Natural killer cell treated with Interleukin-12 subunit alpha and Interleukin-12 subunit beta and Interleukin-15 and Interleukin-18, amount 100 ng/mL, for 72 hours (primary cell): Measurements from ENCODE around the gene C2orf42. TPM values are rescaled to one million over a fixed set of nuclear protein-coding genes. Genes with fewer than 3 reads are reported as not detected.
"Not testable (repeated sequence)": the region's sequence is repeated elsewhere in the genome, so short reads cannot be mapped to it uniquely, and the experiment has no call there.

Experiments
- ATAC-seq, 2 donors: fragments of 150-1000 bp; cut with Tn5 transposase in 1 of 2; sonication (Bioruptor Pico), chemical (Tn5 transposase) in 1 of 2; 2 replicates each; pipeline ENCODE4 v1.10.0; 2021
- DNase-seq: peaks from one replicate; pipeline ENCODE4 v3.0.0; 2022; ENCODE audit warnings: low spot score
- H3K27ac Mint-ChIP-seq, 2 donors: 1 replicate in 1 of 2; 2 replicates in 1 of 2; pipeline ENCODE4 v1.8.0; 2022; ENCODE audit warnings: mixed read lengths in 2 of 2, mild to moderate bottlenecking in 1 of 2, moderate library complexity in 1 of 2
- H3K27me3 Mint-ChIP-seq, 2 donors: 1 replicate in 1 of 2; 2 replicates in 1 of 2; pipeline ENCODE4 v1.8.0; 2022; ENCODE audit warnings: mixed read lengths in 2 of 2
- H3K36me3 Mint-ChIP-seq: one replicate; pipeline ENCODE4 v1.8.0; 2022; ENCODE audit warnings: mixed read lengths
- H3K4me1 Mint-ChIP-seq, 2 donors: 1 replicate in 1 of 2; 2 replicates in 1 of 2; pipeline ENCODE4 v1.8.0; 2022; ENCODE audit warnings: low read depth in 2 of 2, mixed read lengths in 2 of 2, mild to moderate bottlenecking in 1 of 2
- H3K4me3 Mint-ChIP-seq: one replicate; pipeline ENCODE4 v1.8.0; 2022; ENCODE audit warnings: mixed read lengths
- H3K9me3 Mint-ChIP-seq: 2 replicates; pipeline ENCODE4 v1.8.0; 2022; ENCODE audit warnings: mixed read lengths
- total RNA-seq, 2 donors: library from RNA; stranded (reverse); gene quantifications; one replicate each; pipeline ENCODE4 v1.2.3, GENCODE V29; 2022

The C2orf42 gene
- total RNA-seq: 10 to 100 TPM; 24.3 to 26.1 TPM

- peak within 1 kb of the TSS; percentile 96 to 99 for H3K27ac Mint-ChIP-seq
- peaks cover 5% of the 10 kb centered on the region for H3K36me3 Mint-ChIP-seq
- H3K9me3 Mint-ChIP-seq: no peaks in the 10 kb centered on the region
- peak; percentile 97 for DNase-seq
- H3K4me3 Mint-ChIP-seq: peak within 1 kb of the TSS; percentile 95
- ATAC-seq: peak; percentile 94 to 95
- peaks cover 18 to 23% of the 10 kb centered on the region in 2 donors for H3K4me1 Mint-ChIP-seq
- no peaks in the 10 kb centered on the region for H3K27me3 Mint-ChIP-seq
Observed at GRCh38 chr2:70190418-70191243, at the start of gene C2orf42. TSS of gene C2orf42 (minus strand) at chr2:70191019. CDS start at chr2:70181985, 9,034 bp downstream.

DNA sequence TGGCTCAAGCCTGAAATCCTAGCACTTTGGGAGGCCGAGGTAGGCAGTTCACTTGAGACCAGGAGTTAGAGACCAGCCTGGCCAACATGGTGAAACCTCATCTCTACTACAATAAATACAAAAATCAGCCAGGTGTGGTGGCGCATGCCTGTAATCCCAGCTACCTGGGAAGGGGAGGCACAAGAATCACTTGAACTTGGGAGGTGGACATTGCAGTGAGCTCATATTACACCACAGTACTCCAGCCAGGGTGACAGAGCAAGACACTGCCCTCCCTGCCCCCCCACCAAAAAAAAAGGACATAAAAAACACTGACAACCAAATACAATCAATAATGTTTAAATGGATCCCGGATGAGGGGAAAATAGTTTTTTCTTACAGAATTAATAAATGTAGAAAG lies 49.8 kb upstream of the C2orf42 start:
- Mint-ChIP-seq H3K36me3 (no peaks in the 10 kb centered on the region), H3K27ac (no peak overlapping the region), H3K4me3 (no peak overlapping the region), H3K4me1 (peaks cover 13 to 16% of the 10 kb centered on the region in 2 donors), H3K27me3 (no peaks in the 10 kb centered on the region), H3K9me3 (no peaks in the 10 kb centered on the region)
- DNase-seq (no peak), ATAC-seq (no peak)

DNA sequence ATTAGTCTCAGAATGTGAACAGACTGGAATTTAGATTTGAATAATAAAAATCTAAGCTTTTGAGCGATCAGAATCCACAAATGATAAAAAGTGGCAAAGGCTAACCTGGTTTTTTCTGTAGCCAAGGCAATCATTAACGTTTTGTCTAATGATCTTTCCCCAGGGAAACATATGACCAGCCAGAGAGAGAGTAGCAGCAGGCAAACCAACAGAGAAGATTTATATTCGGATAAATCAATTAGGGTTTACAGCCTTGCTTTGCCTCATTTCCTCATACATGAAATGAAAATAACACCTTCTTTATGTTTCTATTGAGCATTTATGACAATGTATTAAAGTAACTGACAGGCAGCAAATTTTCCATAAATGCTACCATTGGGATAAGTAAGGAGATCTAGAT lies 43.1 kb upstream of the C2orf42 start:
- Mint-ChIP-seq H3K9me3 (no peaks in the 10 kb centered on the region), H3K4me1 (no peaks in the 10 kb centered on the region), H3K36me3 (peaks cover 3% of the 10 kb centered on the region), H3K27ac (no peak overlapping the region), H3K4me3 (no peak overlapping the region), H3K27me3 (no peaks in the 10 kb centered on the region)
- ATAC-seq (no peak), DNase-seq (no peak)

DNA sequence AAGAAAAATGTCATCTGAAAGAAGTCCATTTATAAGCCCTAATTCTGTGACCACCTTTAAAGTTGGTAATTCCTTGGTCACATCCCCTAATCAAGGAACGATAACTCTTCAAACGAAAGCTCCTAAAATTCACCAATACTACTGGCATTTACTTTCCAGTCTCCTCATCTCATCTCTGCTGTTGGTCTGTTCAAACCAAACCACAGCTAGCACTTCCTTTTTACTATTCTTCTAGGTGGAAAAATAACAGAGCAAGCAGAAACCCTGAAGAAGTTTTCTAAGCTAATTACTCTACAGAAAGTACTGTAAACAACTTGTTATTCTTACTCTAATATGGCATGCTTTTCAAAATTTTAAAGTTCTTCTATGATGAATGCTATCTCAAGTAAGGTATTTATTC lies 36.0 kb upstream of the C2orf42 start:
- no peak overlapping the region for H3K4me3 Mint-ChIP-seq
- DNase-seq (no peak), ATAC-seq (no peak)
- peaks cover 4 to 7% of the 10 kb centered on the region in 2 donors for H3K4me1 Mint-ChIP-seq
- H3K9me3 Mint-ChIP-seq: no peaks in the 10 kb centered on the region
- H3K27ac Mint-ChIP-seq: peak overlapping the region in 1 of 2 donors; percentile 26
- H3K36me3 Mint-ChIP-seq: peaks cover 13% of the 10 kb centered on the region
- no peaks in the 10 kb centered on the region for H3K27me3 Mint-ChIP-seq

GRCh38 chr2:70223305-70223704 lies 32.5 kb upstream of the C2orf42 start:
- ATAC-seq, H3K9me3 Mint-ChIP-seq, DNase-seq, H3K4me3 Mint-ChIP-seq, H3K27ac Mint-ChIP-seq, H3K27me3 Mint-ChIP-seq: not testable (repeated sequence)
- peaks cover 28% of the 10 kb centered on the region for H3K36me3 Mint-ChIP-seq
- peaks cover 4 to 23% of the 10 kb centered on the region in 2 donors for H3K4me1 Mint-ChIP-seq

DNA sequence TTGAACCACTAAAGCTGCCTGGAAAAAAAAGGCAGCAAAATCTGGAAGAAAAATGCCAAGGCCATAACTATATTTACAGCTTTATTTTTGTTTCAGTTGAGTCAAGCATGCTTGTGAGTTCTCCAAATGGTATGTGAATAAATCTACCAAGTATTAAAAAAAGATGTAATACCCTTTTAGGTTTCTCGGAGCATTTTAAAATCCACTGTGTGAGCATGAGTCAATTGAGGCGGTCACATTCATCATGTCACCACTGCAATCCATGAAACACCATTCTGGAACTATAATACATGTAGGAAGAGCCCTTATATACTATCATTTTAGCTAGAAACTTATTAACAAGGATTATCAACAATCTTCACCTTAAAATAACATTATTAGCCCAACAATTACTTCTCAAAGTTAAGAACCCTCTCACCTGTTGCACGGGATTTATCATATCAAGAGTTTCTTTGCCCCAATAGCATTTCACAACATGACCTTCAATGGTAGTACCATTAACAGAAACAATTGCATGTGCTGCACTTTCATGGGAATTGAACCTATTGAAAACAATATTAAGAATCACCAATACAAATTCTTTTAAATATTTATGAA lies 24.2 kb upstream of the C2orf42 start:
- no peaks in the 10 kb centered on the region for H3K9me3 Mint-ChIP-seq
- no peak for DNase-seq
- ATAC-seq: no peak
- H3K27ac Mint-ChIP-seq: no peak overlapping the region
- no peaks in the 10 kb centered on the region for H3K27me3 Mint-ChIP-seq
- H3K4me3 Mint-ChIP-seq: no peak overlapping the region
- peaks cover 24% of the 10 kb centered on the region for H3K36me3 Mint-ChIP-seq
- H3K4me1 Mint-ChIP-seq: peaks cover 0 to 11% of the 10 kb centered on the region in 2 donors

DNA sequence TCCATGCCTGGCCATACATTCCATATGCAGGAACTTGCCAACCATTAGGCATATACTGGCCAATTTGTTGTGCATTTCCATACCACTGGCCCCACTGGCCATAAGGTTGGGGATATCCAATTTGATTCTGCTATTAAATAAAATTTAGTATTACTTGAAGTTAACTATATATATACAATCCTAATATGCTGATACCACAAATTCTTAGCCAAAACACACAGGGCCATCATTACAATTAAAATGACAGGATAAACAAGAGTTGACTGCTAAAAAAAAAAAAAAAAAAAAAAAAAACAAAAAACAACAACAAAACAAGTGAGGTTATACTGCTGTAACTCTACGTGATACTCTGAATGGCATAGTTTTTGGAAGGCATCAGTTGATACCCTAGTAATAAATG lies 23.5 kb upstream of the C2orf42 start:
- Mint-ChIP-seq H3K4me1 (peaks cover 0 to 10% of the 10 kb centered on the region in 2 donors), H3K27me3 (no peaks in the 10 kb centered on the region), H3K27ac (no peak overlapping the region), H3K4me3 (no peak overlapping the region), H3K36me3 (peaks cover 23% of the 10 kb centered on the region), H3K9me3 (no peaks in the 10 kb centered on the region)
- DNase-seq (no peak), ATAC-seq (no peak)

DNA sequence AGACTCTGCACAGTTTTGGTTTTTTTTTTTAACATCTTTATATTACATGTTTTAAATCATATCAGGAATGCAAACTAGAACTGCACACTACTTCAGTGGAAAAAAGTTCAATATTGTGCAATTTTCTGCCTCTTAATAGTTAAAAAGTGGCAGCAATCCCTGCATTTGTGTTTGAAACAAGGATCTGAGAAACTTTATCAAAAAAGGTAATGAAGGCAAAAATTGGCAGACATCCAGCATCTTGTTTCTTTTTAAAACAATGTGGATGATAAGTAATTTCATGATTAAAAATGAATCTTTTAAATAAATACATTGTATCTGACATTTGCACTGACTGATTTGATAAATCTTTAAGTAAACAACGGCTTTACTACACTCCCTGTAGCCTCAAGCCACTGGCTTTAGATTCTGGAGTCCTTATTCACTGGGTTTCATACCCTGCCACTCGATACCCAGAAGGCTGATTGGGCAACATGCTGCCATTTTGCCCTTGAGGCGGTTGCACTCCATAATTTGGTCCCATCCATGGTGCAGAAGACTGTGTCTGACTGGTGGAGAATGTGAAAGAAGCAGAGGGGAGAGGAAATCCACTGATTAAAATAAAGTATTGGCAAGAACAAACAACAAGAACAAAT lies 21.6 kb upstream of the C2orf42 start:
- no peak overlapping the region for H3K4me3 Mint-ChIP-seq
- H3K27ac Mint-ChIP-seq: no peak overlapping the region
- DNase-seq (no peak), ATAC-seq (no peak)
- no peaks in the 10 kb centered on the region for H3K27me3 Mint-ChIP-seq
- no peaks in the 10 kb centered on the region for H3K9me3 Mint-ChIP-seq
- H3K4me1 Mint-ChIP-seq: peaks cover 0 to 2% of the 10 kb centered on the region in 2 donors
- peaks cover 9% of the 10 kb centered on the region for H3K36me3 Mint-ChIP-seq

DNA sequence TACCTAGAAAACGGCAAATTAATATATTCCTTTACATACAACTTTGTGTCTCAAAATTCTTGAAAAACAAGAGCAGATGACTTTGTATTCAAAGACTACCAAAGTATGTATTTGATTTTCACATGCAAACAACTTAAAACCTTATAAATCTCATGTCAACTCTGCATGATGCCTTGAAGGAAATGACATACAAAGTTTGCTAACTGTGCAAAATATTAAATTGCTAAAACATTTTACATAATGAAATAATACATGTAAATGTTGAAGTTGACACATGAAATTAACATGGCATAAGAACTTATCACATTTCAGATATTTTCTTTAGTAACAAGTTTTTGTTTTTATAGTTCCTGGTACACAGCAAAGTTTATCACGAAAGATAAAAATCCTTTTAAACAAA lies 20.8 kb upstream of the C2orf42 start:
- H3K9me3 Mint-ChIP-seq: no peaks in the 10 kb centered on the region
- DNase-seq (no peak), ATAC-seq (no peak)
- H3K4me3 Mint-ChIP-seq: no peak overlapping the region
- no peaks in the 10 kb centered on the region for H3K27me3 Mint-ChIP-seq
- H3K4me1 Mint-ChIP-seq: peaks cover 0 to 2% of the 10 kb centered on the region in 2 donors
- H3K36me3 Mint-ChIP-seq: peaks cover 5% of the 10 kb centered on the region
- H3K27ac Mint-ChIP-seq: no peak overlapping the region

- Mint-ChIP-seq H3K4me1 (no peaks in the 10 kb centered on the region), H3K9me3 (no peaks in the 10 kb centered on the region), H3K27ac (no peak overlapping the region), H3K4me3 (no peak overlapping the region), H3K27me3 (no peaks in the 10 kb centered on the region), H3K36me3 (no peaks in the 10 kb centered on the region)
- no peak for ATAC-seq
- DNase-seq: no peak
Observed at GRCh38 chr2:70204452-70204851, 13.6 kb upstream of the C2orf42 start.

- Mint-ChIP-seq H3K27ac (no peak overlapping the region), H3K9me3 (no peaks in the 10 kb centered on the region), H3K27me3 (no peaks in the 10 kb centered on the region), H3K4me3 (no peak overlapping the region), H3K4me1 (no peaks in the 10 kb centered on the region), H3K36me3 (no peaks in the 10 kb centered on the region)
- no peak for ATAC-seq
- no peak for DNase-seq
Observed at GRCh38 chr2:70203086-70203485, 12.3 kb upstream of the C2orf42 start.

GRCh38 chr2:70202236-70202806 lies 11.5 kb upstream of the C2orf42 start:
- DNase-seq (no peak), ATAC-seq (no peak)
- H3K4me3 Mint-ChIP-seq: no peak overlapping the region
- H3K27me3 Mint-ChIP-seq: no peaks in the 10 kb centered on the region
- no peaks in the 10 kb centered on the region for H3K9me3 Mint-ChIP-seq
- no peak overlapping the region for H3K27ac Mint-ChIP-seq
- H3K36me3 Mint-ChIP-seq: no peaks in the 10 kb centered on the region
- H3K4me1 Mint-ChIP-seq: no peaks in the 10 kb centered on the region

- DNase-seq (no peak), ATAC-seq (no peak)
- H3K27ac Mint-ChIP-seq: no peak overlapping the region
- H3K4me3 Mint-ChIP-seq: no peak overlapping the region
- no peaks in the 10 kb centered on the region for H3K27me3 Mint-ChIP-seq
- H3K4me1 Mint-ChIP-seq: no peaks in the 10 kb centered on the region
- H3K9me3 Mint-ChIP-seq: no peaks in the 10 kb centered on the region
- H3K36me3 Mint-ChIP-seq: no peaks in the 10 kb centered on the region
Observed at GRCh38 chr2:70201831-70202230, 11.0 kb upstream of the C2orf42 start.
